ENCODE data around the gene ATL1. TPM values are rescaled to one million over a fixed set of nuclear protein-coding genes. Genes with fewer than 3 reads are reported as not detected.

Gene ATL1
- total RNA-seq, 2 donors from 2014 or later, result 0.88 to 1.7 TPM

DNA sequence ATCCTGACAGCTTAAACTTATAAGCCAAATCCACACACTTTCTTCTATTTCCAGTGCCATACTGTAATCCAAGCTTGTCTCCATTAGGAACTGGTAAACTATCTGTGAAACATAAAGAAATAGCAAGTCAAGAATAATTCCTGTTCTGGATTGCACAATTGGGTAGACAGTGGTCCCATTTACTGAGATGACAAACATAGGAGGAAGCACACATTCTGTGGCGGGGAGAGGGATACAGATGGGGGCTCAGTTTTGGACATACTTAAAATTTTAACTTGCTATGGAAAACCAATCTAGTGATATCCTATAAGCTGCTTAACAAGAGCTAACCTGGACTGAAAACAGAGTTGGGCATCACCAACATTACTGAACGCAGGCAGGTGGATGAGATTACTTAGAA, 43.9 kb upstream of the ATL1 start:
- H3K4me1 Mint-ChIP-seq, result no peaks in the 10 kb centered on the region
- DNase-seq, result no peak
- H3K27ac Mint-ChIP-seq, result no peak overlapping the region
- H3K27ac ChIP-seq (ENCODE audit: low read depth, low read length), result no peak overlapping the region
- H3K4me1 ChIP-seq (ENCODE audit: control insufficient read depth, insufficient read depth, low read length), result no peaks in the 10 kb centered on the region
- TF ChIP-seq, protein P1, sequence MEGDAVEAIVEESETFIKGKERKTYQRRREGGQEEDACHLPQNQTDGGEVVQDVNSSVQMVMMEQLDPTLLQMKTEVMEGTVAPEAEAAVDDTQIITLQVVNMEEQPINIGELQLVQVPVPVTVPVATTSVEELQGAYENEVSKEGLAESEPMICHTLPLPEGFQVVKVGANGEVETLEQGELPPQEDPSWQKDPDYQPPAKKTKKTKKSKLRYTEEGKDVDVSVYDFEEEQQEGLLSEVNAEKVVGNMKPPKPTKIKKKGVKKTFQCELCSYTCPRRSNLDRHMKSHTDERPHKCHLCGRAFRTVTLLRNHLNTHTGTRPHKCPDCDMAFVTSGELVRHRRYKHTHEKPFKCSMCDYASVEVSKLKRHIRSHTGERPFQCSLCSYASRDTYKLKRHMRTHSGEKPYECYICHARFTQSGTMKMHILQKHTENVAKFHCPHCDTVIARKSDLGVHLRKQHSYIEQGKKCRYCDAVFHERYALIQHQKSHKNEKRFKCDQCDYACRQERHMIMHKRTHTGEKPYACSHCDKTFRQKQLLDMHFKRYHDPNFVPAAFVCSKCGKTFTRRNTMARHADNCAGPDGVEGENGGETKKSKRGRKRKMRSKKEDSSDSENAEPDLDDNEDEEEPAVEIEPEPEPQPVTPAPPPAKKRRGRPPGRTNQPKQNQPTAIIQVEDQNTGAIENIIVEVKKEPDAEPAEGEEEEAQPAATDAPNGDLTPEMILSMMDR (conservative IDR thresholded peaks at IDR 0.05), result no peak
- 90 to 100% methylated on average over 2 of the region's 2 CpGs for WGBS, 2 experiments (ENCODE audit: insufficient coverage in 1 of 2, insufficient read length in 1 of 2)
- H3K36me3 ChIP-seq (ENCODE audit: control insufficient read depth, insufficient read depth, low read length), result no peaks in the 10 kb centered on the region
- no peak overlapping the region for H3K4me3 Mint-ChIP-seq
- H3K36me3 Mint-ChIP-seq (ENCODE audit: low read depth), result peaks cover 4% of the 10 kb centered on the region
- no peaks in the 10 kb centered on the region for H3K27me3 Mint-ChIP-seq (ENCODE audit: insufficient read depth)
- no peaks in the 10 kb centered on the region for H3K27me3 ChIP-seq (ENCODE audit: control insufficient read depth, insufficient read depth, low read length, poor library complexity, severe bottlenecking)
- no peaks in the 10 kb centered on the region for H3K9me3 Mint-ChIP-seq
- H3K4me3 ChIP-seq (ENCODE audit: low read length), result no peak overlapping the region
- no peak overlapping the region for H3K9ac ChIP-seq (ENCODE audit: extremely low read depth, low read length, poor library complexity, severe bottlenecking)
- no peaks in the 10 kb centered on the region for H3K9me3 ChIP-seq (ENCODE audit: control insufficient read depth, low read length)

DNA sequence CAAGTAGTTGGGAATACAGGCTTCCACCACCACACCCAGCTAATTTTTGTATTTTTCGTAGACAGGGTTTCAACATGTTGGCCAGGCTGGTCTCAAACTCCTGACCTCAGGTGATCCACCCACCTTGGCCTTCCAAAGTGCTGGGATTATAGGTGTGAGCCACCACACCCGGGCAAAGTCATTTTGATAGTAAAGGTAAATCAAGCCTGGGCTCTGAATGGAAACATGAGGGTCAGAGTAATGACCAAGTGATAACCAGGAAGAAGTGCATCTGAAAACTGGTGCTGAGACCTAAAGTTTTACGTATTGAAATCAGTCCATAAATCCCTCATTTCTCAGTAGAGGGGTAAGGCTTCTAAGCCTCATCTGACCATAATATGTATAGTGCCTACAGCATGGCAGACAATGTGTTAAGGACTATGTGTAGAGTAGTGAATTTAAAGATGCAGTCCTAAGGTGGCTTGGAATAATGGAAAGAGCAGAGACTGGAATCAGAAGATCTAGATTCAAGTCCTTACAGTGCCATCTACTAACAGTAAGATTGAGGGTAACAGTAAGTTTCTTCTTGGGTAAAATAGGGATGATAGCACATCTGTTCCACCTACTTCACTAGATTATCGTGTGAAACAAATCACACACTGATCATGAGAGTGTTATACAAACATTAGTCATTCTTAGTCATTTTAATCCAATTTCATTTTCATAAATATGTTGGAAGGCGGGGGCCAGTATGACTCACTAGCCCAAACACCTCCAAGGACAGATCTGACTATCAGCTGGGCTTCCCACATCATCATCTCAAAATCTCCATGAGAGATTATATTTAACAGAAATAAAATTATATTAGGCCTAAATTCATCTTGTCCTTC, 38.8 kb upstream of the ATL1 start:
- H3K9ac ChIP-seq (ENCODE audit: extremely low read depth, low read length, poor library complexity, severe bottlenecking), result no peak overlapping the region
- Mint-ChIP-seq H3K4me1 (peaks cover 18% of the 10 kb centered on the region), H3K36me3 (ENCODE audit: low read depth) (peaks cover 18% of the 10 kb centered on the region), H3K27ac (no peak overlapping the region), H3K4me3 (no peak overlapping the region), H3K27me3 (ENCODE audit: insufficient read depth) (no peaks in the 10 kb centered on the region), H3K9me3 (no peaks in the 10 kb centered on the region)
- WGBS, 2 experiments (ENCODE audit: insufficient coverage in 1 of 2, insufficient read length in 1 of 2), result 74 to 90% methylated on average over 2 to 5 of the region's 5 CpGs
- no peak for DNase-seq
- no peaks in the 10 kb centered on the region for H3K36me3 ChIP-seq (ENCODE audit: control insufficient read depth, insufficient read depth, low read length)
- no peak overlapping the region for H3K27ac ChIP-seq (ENCODE audit: low read depth, low read length)
- no peak overlapping the region for H3K4me3 ChIP-seq (ENCODE audit: low read length)
- TF ChIP-seq, protein P1 (conservative IDR thresholded peaks at IDR 0.05), result no peak
- H3K27me3 ChIP-seq (ENCODE audit: control insufficient read depth, insufficient read depth, low read length, poor library complexity, severe bottlenecking), result no peaks in the 10 kb centered on the region
- H3K9me3 ChIP-seq (ENCODE audit: control insufficient read depth, low read length), result no peaks in the 10 kb centered on the region
- no peaks in the 10 kb centered on the region for H3K4me1 ChIP-seq (ENCODE audit: control insufficient read depth, insufficient read depth, low read length)

DNA sequence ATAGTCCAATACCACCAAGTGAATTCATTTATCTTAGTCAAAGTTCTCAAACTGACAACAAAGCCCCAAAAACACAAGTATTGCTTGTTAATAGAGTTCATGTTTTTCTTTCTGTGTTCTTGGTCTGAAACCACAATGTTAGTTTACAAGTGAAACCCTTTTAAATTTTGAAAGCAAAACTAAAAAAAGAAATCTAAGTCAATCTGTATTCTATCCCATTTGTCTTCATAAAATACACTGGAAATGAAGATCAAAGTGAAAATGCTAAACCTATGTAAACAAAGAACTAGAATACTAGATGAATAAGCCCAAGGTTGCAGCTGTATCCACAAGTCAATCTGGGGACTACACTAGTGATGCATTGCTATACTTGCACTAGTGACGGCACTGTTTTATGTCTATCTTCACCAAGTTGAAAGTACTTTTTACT, 38.0 kb upstream of the ATL1 start:
- Histone ChIP-seq H3K27ac (ENCODE audit: low read depth, low read length) (no peak overlapping the region), H3K9ac (ENCODE audit: extremely low read depth, low read length, poor library complexity, severe bottlenecking) (no peak overlapping the region), H3K4me3 (ENCODE audit: low read length) (no peak overlapping the region), H3K27me3 (ENCODE audit: control insufficient read depth, insufficient read depth, low read length, poor library complexity, severe bottlenecking) (no peaks in the 10 kb centered on the region), H3K4me1 (ENCODE audit: control insufficient read depth, insufficient read depth, low read length) (no peaks in the 10 kb centered on the region), H3K36me3 (ENCODE audit: control insufficient read depth, insufficient read depth, low read length) (no peaks in the 10 kb centered on the region), H3K9me3 (ENCODE audit: control insufficient read depth, low read length) (no peaks in the 10 kb centered on the region)
- peaks cover 18% of the 10 kb centered on the region for H3K4me1 Mint-ChIP-seq
- H3K36me3 Mint-ChIP-seq (ENCODE audit: low read depth), result peaks cover 18% of the 10 kb centered on the region
- DNase-seq, result no peak
- TF ChIP-seq, protein P1 (conservative IDR thresholded peaks at IDR 0.05), result no peak
- no peak overlapping the region for H3K4me3 Mint-ChIP-seq
- H3K27me3 Mint-ChIP-seq (ENCODE audit: insufficient read depth), result no peaks in the 10 kb centered on the region
- WGBS, 2 experiments (ENCODE audit: insufficient coverage in 1 of 2, insufficient read length in 1 of 2), result 100% methylated on average over 1 of the region's 1 CpG
- no peak overlapping the region for H3K27ac Mint-ChIP-seq
- H3K9me3 Mint-ChIP-seq, result no peaks in the 10 kb centered on the region
